ENCODE measurements around the gene NAALAD2.

- no peak for TF ChIP-seq CTCF (IDR thresholded peaks at IDR 0.05)
- no peak for TF ChIP-seq ZFX (IDR thresholded peaks at IDR 0.05; ENCODE audit: borderline replicate concordance)
These were observed 88.2 kb downstream of the NAALAD2 start, which contains the start of gene CHORDC1 for GRCh38 chr11:90222459-90223247.
